GM18867 (cell line): ENCODE results near the gene RFNG.

Experiments
- ATAC-seq: cut with Tn5 transposase; IDR thresholded peaks from one replicate; pipeline ENCODE4 v1.9.1; 2021; ENCODE audit warnings: mild to moderate bottlenecking, moderate library complexity; ENCODE audit not compliant: unreplicated experiment

The RFNG gene

GRCh38 chr17:82016061-82016874 lies 35.3 kb downstream of the RFNG start:
- ATAC-seq: no peak

DNA sequence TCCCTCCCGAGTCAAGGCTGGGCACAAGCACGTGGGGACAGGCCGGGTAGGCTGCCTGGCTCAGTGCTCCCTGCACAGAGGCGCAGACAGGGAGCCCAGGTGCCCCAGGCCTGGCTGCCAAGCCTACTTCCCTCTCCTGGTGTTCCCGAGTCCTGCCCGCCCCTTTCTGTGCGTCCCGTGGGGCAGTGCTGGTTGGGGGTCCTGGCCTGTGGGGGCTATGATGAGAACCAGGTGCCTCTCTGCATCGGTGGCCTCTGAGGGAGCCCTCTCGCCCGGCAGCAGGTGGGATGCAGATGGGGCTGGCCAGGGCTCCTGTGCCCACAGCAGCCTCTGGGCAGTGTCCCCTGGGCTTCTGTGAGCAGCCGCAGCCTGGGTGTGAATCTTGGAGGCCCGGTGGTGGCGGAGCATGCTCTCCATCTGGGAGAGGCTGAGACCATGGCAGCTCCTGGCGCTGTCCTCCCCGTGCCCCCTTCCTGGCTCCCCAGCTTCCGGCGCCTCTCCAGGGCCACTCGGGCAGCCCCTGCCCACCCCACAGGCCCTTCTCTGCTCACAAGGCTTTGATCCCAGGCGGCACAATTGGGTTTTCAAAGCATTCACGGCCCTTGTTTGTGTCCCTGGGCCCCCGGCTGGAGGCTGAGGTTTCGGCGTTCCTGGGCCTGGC lies 36.2 kb downstream of the RFNG start:
- ATAC-seq: no peak

GRCh38 chr17:82014971-82015310 lies 36.7 kb downstream of the RFNG start:
- no peak for ATAC-seq

DNA sequence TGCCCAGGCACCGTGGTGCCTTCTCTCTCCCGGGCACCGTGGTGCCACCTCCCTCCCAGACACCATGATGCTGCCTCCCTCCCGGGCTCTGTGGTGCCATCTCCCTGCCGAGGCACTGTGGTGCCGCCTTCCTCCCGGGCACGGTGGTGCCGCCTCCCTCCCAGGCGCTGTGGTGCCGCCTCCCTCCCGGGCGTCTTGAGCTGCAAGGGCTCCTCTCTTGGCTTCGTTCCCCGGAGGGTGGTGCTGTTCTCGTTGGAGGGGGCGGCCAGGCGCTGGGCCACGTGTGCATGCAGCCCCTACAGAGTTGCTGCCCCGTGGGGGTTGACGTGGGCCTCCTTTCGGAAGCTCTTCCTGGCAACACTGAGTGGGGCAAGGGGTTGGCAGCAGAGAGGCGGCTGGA lies 37.2 kb downstream of the RFNG start:
- ATAC-seq: no peak

DNA sequence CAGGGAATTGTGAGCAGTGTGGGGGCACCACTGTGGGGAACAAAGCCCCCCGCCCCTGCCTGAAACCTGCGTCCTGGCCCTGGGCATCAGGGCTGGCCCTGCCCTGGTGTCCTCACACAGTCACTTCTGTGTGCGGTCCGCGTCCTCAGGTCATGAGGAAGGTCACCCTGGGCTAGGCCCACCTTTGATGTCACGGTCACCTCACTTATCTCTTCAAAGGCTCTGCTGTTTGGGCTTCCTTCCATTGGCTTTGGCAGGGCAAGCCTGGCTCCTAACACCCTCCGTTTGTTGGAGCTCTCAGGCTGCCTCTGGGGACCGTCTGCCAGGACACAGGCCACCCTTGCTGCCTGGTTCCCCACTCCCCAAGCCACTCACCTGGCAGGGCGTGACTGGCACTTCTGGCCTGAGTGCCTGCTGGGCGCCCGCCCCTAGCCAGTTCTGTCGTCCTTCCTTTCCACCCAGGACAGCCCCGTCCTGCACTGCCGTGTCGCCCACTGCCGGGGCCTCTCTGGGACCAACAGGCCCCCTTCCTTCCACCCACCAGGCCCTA lies 37.8 kb downstream of the RFNG start:
- no peak for ATAC-seq

DNA sequence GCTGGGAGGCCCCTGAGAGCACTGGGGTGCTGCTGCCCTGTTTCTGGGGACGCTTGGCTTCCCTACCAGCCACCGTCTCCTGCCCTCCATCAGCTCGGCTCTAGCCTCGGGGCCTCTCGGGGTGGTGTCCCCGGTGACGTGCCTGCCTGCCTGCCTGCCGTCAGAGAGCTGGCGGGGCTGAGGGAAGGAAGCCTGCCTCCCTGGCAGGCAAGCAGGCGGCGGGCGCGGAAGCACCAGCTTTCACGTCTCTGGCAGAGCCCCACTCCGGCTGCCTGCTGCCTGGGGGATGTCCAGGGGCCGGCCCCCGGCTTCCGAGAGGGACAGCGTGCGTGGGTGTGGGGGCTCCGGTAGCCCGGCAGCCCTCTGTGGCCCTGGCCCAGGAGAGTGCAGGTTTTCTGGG lies 38.3 kb downstream of the RFNG start:
- ATAC-seq: no peak

DNA sequence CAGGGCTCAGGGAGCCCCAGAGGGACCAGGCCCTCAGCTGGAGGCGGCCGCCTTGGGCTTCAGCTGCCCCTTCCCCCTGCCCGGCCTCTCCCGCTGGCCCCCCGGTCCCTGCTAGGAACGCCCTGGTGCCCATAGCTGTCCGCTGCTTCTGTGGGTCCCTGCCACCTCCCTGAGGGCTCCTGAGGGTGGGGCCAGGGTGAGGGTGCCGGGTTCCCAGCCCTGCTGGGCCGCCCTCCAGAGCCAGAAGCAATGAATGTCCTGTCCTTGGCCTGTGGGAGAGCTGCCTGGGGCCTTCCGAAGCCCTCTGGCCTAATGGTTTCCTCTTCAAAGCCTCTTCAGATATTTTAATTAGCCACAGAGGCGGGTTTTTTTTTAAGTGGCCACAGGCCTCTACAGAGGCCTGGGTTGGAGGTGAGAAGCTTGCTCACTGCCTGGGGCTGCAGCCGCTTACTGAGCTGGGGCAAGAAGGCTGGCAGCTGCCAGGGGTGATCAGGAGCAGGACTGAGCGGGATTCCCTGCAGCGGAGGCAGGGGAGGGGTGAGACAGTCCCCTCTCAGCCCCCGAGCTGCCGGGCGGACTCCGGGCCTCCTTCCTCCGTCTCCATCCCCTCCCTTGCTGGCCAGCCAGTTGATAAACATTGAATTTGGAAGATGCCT lies 38.8 kb downstream of the RFNG start:
- ATAC-seq: no peak

GRCh38 chr17:82012261-82012639 lies 39.4 kb downstream of the RFNG start:
- ATAC-seq: no peak

GRCh38 chr17:82011617-82012187 lies 39.9 kb downstream of the RFNG start:
- no peak for ATAC-seq

- ATAC-seq: no peak
These were observed 40.8 kb downstream of the RFNG start for GRCh38 chr17:82010575-82011525.

- no peak for ATAC-seq
These were observed 42.2 kb downstream of the RFNG start for GRCh38 chr17:82009413-82009812.

- no peak for ATAC-seq
These were observed 42.6 kb downstream of the RFNG start for GRCh38 chr17:82008941-82009405.

DNA sequence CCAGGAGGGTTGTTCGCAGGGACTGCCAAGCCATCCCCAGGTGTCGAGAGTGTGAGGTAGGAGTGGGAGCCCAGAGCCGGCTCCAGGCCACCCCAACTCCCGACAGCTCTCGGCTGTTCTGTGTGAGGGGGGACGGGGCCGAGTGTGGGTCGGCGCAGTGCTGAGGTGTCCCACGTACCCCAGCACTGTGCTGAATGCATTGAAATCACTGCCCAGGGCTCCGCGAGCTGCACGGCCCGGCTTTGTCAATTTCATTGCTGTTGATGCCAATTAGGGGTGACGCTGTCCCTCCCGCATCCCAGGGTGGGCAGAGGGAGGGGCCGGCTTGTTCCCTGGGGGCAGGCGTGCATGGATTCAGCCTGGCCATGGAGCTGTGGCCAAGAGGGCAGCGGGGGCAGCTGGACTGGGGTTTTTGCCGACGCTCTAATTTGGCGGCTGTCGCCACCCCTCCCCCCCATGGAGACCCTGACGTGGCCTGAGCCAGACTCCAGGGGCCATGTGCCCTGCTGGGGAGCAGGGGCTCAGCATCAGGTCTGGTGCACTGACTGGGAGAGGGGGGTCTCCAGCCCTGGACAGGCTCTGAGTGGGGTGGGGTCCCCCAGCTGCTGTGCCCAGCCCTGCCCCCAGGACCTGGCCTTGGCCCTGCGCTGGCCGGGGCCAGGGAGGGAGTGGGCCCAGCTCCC lies 43.2 kb downstream of the RFNG start:
- no peak for ATAC-seq

DNA sequence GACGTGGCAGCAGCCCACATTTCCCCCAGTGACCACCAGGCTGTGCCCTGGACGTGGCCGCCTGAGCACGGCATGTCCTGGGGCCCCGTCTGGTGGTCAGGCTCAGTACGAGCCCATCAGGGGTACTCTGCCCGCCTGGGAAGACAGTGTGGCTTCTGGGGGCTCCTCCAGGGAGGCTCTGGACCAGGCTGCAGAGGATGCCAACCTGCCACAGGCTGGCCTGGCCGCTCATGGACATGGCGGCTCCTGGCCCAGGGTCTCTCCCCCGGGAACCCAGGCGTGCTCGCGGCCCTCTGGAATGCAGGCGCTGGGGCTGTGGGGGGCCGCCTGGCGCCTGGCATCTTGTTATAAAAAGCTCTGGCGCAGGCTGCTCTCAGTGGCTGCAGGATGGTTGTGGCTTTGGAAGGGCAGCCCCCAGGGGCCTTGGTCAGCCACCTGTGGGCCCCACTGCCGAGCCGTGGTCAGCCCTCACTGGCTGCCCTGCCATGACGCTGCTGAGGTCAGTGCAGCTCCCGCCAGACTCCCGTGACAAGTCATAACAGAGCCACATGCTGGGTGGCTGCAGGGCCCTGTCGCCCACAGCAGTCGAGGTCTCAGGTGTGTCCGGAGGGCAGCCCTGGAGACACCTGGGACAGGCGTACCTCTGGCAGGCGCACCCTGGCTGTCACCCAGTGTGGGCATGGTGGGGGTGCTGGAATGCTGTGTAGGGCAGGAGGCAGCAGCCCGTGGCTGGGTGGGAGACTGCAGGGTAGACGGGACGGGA lies 43.9 kb downstream of the RFNG start:
- no peak for ATAC-seq

DNA sequence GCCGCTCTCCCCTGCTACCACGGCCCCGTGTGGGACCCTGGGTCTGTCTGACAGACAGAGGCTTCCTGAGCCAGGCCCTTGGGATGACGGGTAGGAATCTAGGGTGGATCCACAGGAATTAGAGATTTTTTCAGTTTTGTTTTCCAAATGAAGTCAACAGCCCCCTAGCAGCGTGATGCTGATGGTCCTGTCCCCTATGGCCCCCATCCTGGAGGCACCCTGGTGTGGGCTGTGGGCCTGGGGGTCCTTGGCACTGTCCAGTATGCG lies 44.5 kb downstream of the RFNG start:
- no peak for ATAC-seq

- ATAC-seq: no peak
These were observed 45.0 kb downstream of the RFNG start for GRCh38 chr17:82006468-82007227.

GRCh38 chr17:82005701-82006348 lies 45.8 kb downstream of the RFNG start:
- no peak for ATAC-seq
